ENCODE measurements around the gene CD200R1L.

Gene CD200R1L

GRCh38 chr3:112817797-112818196 lies 28.9 kb downstream of the CD200R1L start:
- DNase-seq, result no peak

- DNase-seq, result no peak
These were observed 29.4 kb downstream of the CD200R1L start for GRCh38 chr3:112817271-112817670.

GRCh38 chr3:112815981-112816380 lies 30.7 kb downstream of the CD200R1L start:
- no peak for DNase-seq

GRCh38 chr3:112814266-112814665 lies 32.4 kb downstream of the CD200R1L start:
- no peak for DNase-seq

- DNase-seq, result no peak
These were observed 32.9 kb downstream of the CD200R1L start for GRCh38 chr3:112813723-112814171.

GRCh38 chr3:112813016-112813415 lies 33.6 kb downstream of the CD200R1L start:
- no peak for DNase-seq

- DNase-seq, result no peak
These were observed 34.6 kb downstream of the CD200R1L start for GRCh38 chr3:112811917-112812660.

GRCh38 chr3:112811131-112811884 lies 35.4 kb downstream of the CD200R1L start:
- DNase-seq, result peak; percentile 51

- DNase-seq, result no peak
These were observed 36.1 kb downstream of the CD200R1L start for GRCh38 chr3:112810561-112810960.

GRCh38 chr3:112808136-112808535 lies 38.5 kb downstream of the CD200R1L start:
- DNase-seq, result no peak

GRCh38 chr3:112807685-112808084 lies 39.0 kb downstream of the CD200R1L start:
- DNase-seq, result no peak

- DNase-seq, result no peak
These were observed 39.8 kb downstream of the CD200R1L start for GRCh38 chr3:112806903-112807302.

- DNase-seq, result no peak
These were observed 41.5 kb downstream of the CD200R1L start for GRCh38 chr3:112805126-112805525.

GRCh38 chr3:112804021-112804420 lies 42.6 kb downstream of the CD200R1L start:
- DNase-seq, result no peak

- DNase-seq, result no peak
These were observed 43.2 kb downstream of the CD200R1L start for GRCh38 chr3:112803467-112803866.

- DNase-seq, result no peak
These were observed 44.3 kb downstream of the CD200R1L start for GRCh38 chr3:112802338-112802737.

GRCh38 chr3:112799946-112800345 lies 46.7 kb downstream of the CD200R1L start:
- no peak for DNase-seq

- DNase-seq, result no peak
These were observed 52.0 kb downstream of the CD200R1L start for GRCh38 chr3:112794622-112795172.

GRCh38 chr3:112793326-112794081 lies 53.2 kb downstream of the CD200R1L start:
- no peak for DNase-seq

- no peak for DNase-seq
These were observed 54.9 kb downstream of the CD200R1L start for GRCh38 chr3:112791736-112792135.

- no peak for DNase-seq
These were observed 56.9 kb downstream of the CD200R1L start for GRCh38 chr3:112789787-112790186.

- DNase-seq, result no peak
These were observed 59.6 kb downstream of the CD200R1L start for GRCh38 chr3:112786881-112787579.

Measured in left hindlimb (tissue), 1 donor.